NCI-H2081 treated with DMSO at 0.1 percent for 48 hours (cell line): ENCODE data around the gene PAM16.

Experiments
- DNase-seq: peaks from one replicate; lab custom pipeline; 2025; lab: John Stamatoyannopoulos, UW

PAM16 gene

DNA sequence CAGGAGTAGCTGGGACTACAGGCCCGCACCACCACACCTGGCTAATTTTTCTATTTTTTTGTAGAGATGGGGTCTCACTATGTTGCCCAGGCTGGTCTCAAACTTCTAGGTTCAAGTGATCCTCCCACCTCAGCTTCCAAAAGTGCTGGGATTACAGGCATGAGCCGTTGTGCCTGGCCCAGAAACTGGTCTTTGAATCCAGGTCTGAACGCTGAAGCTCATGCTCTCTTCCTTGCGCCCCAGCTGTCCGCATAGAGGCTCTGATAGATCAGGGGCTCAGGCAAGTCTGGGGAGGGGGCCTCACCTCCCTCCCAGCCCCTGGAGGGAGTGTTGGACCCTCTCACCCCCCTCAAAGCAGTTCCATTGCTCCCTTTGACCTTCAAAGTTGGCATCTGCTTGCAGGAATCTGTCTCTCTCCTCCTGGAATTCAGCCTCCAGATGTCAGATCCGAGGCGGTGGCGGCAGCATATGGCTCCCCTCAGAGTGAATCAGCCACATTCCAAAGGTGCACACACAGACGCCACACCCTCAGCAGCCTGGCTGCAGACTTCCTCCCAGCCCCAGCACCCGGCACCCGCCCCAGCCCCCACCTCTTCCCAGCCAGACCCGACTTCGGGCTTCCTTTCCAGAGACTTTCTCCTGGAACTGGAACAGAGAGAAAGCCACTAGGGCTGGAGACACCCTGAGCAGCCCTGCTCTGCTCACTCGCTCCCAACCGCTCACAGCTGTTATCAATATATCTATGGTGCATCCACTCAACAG, 52.2 kb downstream of the PAM16 start:
- DNase-seq, result no peak

DNA sequence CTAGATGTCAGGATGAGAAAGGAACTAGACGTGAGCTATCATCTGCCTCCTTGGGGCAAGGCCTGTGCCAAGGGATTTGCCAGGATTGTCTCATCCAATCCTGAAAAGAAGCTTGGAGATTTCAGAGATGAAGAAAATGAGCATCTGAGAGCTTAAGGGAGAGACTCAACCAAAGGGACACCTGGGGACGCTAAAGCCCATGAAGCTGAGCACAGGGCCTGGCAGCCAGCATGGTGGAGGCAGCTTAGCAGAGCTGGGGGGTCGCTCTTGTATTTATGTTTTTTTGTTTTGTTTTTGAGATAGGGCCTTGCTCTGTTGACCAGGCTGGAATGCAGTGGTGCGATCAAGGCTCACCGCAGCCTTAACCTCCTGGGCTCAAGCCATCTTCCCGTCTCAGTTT, 53.6 kb downstream of the PAM16 start:
- DNase-seq, result no peak

DNA sequence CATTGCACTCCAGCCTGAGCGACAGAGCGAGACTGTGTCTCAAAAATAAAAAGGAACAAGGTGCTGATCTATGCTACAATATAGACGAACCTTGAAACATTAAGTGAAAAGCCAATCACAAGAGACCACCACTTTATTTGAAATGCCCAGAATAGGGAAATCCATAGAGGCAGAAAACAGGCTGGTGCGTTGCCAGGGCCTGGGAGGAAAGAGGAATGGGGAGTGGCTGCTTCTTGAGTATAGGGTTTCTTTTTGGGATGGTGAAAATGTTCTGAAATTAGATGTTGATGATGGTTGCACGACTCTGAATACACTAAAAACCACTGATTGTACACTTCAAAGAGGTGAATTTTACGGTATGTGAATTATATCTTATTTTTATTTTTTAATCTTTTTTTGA, 55.5 kb downstream of the PAM16 start:
- no peak for DNase-seq

DNA sequence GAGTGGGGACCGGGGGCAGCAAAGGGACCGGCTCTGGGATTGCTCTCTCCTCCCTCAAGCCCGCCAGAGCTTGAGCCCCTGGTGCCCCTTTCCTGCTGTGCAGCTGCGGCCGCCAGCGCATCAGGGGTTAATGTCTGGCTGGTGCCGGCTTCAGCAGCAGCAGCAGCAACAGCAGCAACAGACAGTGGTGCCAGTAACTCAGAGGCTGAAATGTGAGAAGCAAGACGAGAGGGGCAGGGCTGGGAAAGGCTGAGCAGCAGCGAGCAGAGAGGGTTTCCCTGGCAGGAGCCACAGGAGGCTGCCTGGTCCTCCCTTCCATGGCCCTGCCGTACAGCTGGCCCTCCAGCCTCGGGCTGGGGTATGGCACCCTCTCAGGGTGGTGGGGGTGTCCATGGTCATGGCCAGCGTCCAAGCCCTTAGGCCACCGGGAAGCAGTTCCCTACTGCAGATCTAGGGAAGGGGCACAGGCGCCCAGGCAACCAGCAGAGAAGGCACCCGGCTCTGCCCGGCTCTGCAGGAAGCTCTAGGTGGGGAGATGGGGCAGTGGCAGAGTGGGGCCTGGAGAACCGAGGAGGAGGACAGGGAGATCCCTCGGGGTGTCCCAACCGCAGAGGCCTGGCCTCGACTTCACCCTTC, 57.2 kb downstream of the PAM16 start:
- DNase-seq, result no peak

DNA sequence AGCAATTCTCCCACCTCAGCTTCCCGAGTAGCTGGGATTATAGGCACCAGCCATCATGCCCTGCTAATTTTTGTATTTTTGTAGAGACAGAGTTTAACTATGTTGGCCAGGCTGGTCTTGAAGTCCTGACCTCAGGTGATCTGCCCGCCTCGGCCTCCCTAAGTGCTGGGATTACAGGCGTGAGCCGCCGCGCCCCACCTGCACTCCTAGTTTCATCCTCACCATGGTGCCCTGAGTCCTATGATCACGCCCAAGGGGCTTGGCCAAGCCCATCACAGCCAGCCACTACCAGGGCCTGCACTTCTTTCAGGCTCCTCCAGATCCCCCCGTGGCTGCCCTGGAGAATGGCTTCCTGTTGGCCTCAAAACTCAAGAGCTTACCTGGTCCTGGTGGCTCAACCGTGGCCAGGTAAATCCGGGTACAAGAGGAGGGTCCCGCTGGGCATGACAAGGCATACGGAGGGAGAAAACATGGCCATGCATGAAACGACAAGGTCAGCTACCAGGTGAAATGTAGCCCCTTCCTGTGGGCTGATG, 57.9 kb downstream of the PAM16 start:
- DNase-seq, result no peak

DNA sequence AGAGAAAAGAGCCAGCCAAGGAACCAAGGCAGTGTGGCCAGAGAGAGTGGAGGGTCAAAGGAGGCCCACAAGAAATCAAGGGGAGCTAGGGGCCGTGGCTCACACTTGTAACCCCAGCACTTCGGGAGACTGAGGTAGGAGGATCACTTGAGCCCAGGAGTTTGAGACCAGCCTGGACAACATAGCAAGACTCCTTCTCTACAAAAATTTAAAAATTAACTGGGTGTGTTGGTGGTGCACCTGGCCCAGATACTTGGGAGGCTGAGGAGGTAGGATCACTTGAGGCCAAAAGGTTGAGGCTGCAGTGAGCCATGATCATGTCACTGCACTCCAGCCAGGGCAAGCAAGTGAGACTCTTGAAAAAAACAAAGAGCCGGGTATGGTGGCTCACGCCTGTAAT, 59.4 kb downstream of the PAM16 start:
- DNase-seq, result no peak
